Measurements from ENCODE around the gene TFR2. TPM values are rescaled to one million over a fixed set of nuclear protein-coding genes. Genes with fewer than 3 reads are reported as not detected.

The TFR2 gene
- total RNA-seq, 1 donor = 1.2 TPM

GRCh38 chr7:100686201-100686821 is 45.0 kb upstream of the TFR2 start:
- no peak for TF ChIP-seq CTCF (IDR thresholded peaks at IDR 0.05; ENCODE audit: insufficient read depth, low read length)
- H3K4me3 ChIP-seq (ENCODE audit: low read depth, low read length) = no peak overlapping the region
- DNase-seq (ENCODE audit: low read depth) = no peak

GRCh38 chr7:100685631-100686145 is 44.3 kb upstream of the TFR2 start:
- no peak for DNase-seq (ENCODE audit: low read depth)
- no peak overlapping the region for H3K4me3 ChIP-seq (ENCODE audit: low read depth, low read length)
- no peak for TF ChIP-seq CTCF (IDR thresholded peaks at IDR 0.05; ENCODE audit: insufficient read depth, low read length)

- no peak for TF ChIP-seq CTCF (IDR thresholded peaks at IDR 0.05; ENCODE audit: insufficient read depth, low read length)
- no peak overlapping the region for H3K4me3 ChIP-seq (ENCODE audit: low read depth, low read length)
- no peak for DNase-seq (ENCODE audit: low read depth)
These were observed 43.8 kb upstream of the TFR2 start for GRCh38 chr7:100685049-100685605.

- no peak for DNase-seq (ENCODE audit: low read depth)
- no peak overlapping the region for H3K4me3 ChIP-seq (ENCODE audit: low read depth, low read length)
- no peak for TF ChIP-seq CTCF (IDR thresholded peaks at IDR 0.05; ENCODE audit: insufficient read depth, low read length)
These were observed 43.2 kb upstream of the TFR2 start for GRCh38 chr7:100684534-100685042.

- TF ChIP-seq CTCF (IDR thresholded peaks at IDR 0.05; ENCODE audit: insufficient read depth, low read length) = no peak
- H3K4me3 ChIP-seq (ENCODE audit: low read depth, low read length) = no peak overlapping the region
- DNase-seq (ENCODE audit: low read depth) = no peak
These were observed 42.5 kb upstream of the TFR2 start for GRCh38 chr7:100683659-100684533.

GRCh38 chr7:100682991-100683658 is 41.8 kb upstream of the TFR2 start:
- TF ChIP-seq CTCF (IDR thresholded peaks at IDR 0.05; ENCODE audit: insufficient read depth, low read length) = no peak
- no peak for DNase-seq (ENCODE audit: low read depth)

More at GRCh38 chr7:100682991-100683658, 41.8 kb upstream of the TFR2 start:
- H3K4me3 ChIP-seq (ENCODE audit: low read depth, low read length) = no peak overlapping the region
